GM19240 (cell line): ENCODE results near the gene CEP295NL.
"Not testable (repeated sequence)": the region's sequence is repeated elsewhere in the genome, so short reads cannot be mapped to it uniquely, and the experiment has no call there.

Experiments
- DNase-seq: peaks from one replicate; pipeline ENCODE4 v3.0.0; 2011; ENCODE audit warnings: low spot score; ENCODE audit not compliant: insufficient read length

CEP295NL gene

GRCh38 chr17:78905541-78905940 lies 2.5 kb upstream of the CEP295NL start:
- DNase-seq, result no peak

- DNase-seq, result no peak
Observed at GRCh38 chr17:78905116-78905515, 2.1 kb upstream of the CEP295NL start.

- no peak for DNase-seq
Observed at GRCh38 chr17:78904371-78904770, 1.4 kb upstream of the CEP295NL start.

- DNase-seq, result not testable (repeated sequence)
Observed at GRCh38 chr17:78902231-78902630, 770 bp downstream of the CEP295NL start.

- no peak for DNase-seq
Observed at GRCh38 chr17:78901806-78902205, 1.2 kb downstream of the CEP295NL start.

- DNase-seq, result no peak
Observed at GRCh38 chr17:78900816-78901215, 2.2 kb downstream of the CEP295NL start.

GRCh38 chr17:78899361-78900260 lies 3.4 kb downstream of the CEP295NL start:
- DNase-seq, result no peak

GRCh38 chr17:78898947-78899346 lies 4.1 kb downstream of the CEP295NL start:
- DNase-seq, result no peak

- no peak for DNase-seq
Observed at GRCh38 chr17:78898075-78898836, 4.7 kb downstream of the CEP295NL start.

GRCh38 chr17:78897664-78898047 lies 5.3 kb downstream of the CEP295NL start:
- no peak for DNase-seq

- no peak for DNase-seq
Observed at GRCh38 chr17:78896834-78897663, 6.0 kb downstream of the CEP295NL start.

GRCh38 chr17:78896091-78896833 lies 6.7 kb downstream of the CEP295NL start:
- DNase-seq, result no peak

- no peak for DNase-seq
Observed at GRCh38 chr17:78895322-78895721, 7.7 kb downstream of the CEP295NL start.

- no peak for DNase-seq
Observed at GRCh38 chr17:78893684-78894083, 9.3 kb downstream of the CEP295NL start.

- no peak for DNase-seq
Observed at GRCh38 chr17:78892936-78893379, 10.0 kb downstream of the CEP295NL start.

- DNase-seq, result no peak
Observed at GRCh38 chr17:78892520-78892919, 10.5 kb downstream of the CEP295NL start.

GRCh38 chr17:78892062-78892456 lies 10.9 kb downstream of the CEP295NL start:
- DNase-seq, result no peak

GRCh38 chr17:78891406-78892061 lies 11.5 kb downstream of the CEP295NL start:
- DNase-seq, result no peak

GRCh38 chr17:78890498-78890897 lies 12.5 kb downstream of the CEP295NL start:
- DNase-seq, result peak; percentile 56

- DNase-seq, result not testable (repeated sequence)
Observed at GRCh38 chr17:78890096-78890495, 12.9 kb downstream of the CEP295NL start.
